ENCODE data around the gene SGTA.

SGTA gene

DNA sequence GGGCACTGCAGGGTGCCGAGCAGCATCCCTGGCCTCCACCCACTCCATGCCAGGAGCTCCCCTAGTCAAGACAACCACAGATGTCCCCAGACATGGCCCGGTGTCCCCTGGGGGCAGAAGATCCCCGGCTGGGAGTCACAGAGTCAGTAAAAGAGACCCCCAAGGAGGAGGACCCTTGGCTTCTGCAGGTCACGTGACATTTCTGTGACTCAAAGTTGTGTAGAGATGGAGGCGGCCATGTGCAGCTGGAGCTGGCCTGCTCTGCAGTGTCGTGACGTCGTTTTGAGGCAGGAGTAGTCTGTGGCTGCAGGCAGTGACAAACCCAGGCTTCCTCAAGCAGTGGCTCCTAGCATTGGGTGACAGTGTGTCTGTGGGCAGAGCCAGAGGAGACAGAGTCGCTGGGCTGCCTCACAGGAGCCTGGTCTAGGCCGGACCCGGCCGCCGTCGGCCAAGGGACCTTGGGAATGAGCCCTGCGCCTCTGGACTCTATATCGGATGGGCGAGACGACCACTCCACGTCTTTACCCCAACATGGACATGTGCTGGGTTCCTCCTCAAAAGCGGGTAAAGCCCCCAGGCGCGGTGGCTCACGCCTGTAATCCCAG lies 54.2 kb downstream of the SGTA start:
- no peak overlapping the region for H3K4me2 ChIP-seq (ENCODE audit: low read depth, low read length, poor library complexity, severe bottlenecking)
- H3K27ac ChIP-seq (ENCODE audit: low read depth, low read length) = no peak overlapping the region

DNA sequence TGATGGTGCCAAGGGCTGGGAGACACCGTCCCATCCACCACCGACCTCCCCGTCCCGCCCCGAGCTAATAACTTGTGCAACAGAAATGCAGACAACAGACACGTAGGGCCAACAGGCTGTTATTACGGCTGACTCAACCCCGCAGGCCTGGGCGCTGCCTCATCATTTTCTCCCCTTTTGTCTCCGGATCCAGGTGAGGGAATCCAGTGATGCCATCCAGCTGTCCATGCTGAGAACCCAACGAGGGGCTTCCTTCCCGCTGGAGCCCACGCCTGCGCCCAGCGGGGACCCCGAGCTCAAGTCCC lies 55.5 kb downstream of the SGTA start:
- no peak overlapping the region for H3K4me3 ChIP-seq (ENCODE audit: insufficient read depth, low read length, poor library complexity, severe bottlenecking)
- TF ChIP-seq EZH2phosphoT487 (conservative IDR thresholded peaks at IDR 0.05; ENCODE audit: low read length) = no peak
- TF ChIP-seq, protein P1, sequence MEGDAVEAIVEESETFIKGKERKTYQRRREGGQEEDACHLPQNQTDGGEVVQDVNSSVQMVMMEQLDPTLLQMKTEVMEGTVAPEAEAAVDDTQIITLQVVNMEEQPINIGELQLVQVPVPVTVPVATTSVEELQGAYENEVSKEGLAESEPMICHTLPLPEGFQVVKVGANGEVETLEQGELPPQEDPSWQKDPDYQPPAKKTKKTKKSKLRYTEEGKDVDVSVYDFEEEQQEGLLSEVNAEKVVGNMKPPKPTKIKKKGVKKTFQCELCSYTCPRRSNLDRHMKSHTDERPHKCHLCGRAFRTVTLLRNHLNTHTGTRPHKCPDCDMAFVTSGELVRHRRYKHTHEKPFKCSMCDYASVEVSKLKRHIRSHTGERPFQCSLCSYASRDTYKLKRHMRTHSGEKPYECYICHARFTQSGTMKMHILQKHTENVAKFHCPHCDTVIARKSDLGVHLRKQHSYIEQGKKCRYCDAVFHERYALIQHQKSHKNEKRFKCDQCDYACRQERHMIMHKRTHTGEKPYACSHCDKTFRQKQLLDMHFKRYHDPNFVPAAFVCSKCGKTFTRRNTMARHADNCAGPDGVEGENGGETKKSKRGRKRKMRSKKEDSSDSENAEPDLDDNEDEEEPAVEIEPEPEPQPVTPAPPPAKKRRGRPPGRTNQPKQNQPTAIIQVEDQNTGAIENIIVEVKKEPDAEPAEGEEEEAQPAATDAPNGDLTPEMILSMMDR (IDR thresholded peaks at IDR 0.05; ENCODE audit: insufficient read depth, low read length, poor library complexity, severe bottlenecking) = no peak
- H3K9me3 ChIP-seq (ENCODE audit: insufficient read depth, low read length) = no peaks in the 10 kb centered on the region
- no peaks in the 10 kb centered on the region for H3K79me2 ChIP-seq (ENCODE audit: insufficient read depth, low read length)
- H3F3A ChIP-seq (ENCODE audit: insufficient read depth) = no peaks in the 10 kb centered on the region
- no peak overlapping the region for H3K27ac ChIP-seq (ENCODE audit: low read depth, low read length)
- no peaks in the 10 kb centered on the region for H4K20me1 ChIP-seq (ENCODE audit: low read depth, low read length)
- no peaks in the 10 kb centered on the region for H3K36me3 ChIP-seq (ENCODE audit: low read length)
- no peak overlapping the region for H3K9ac ChIP-seq (ENCODE audit: low read length)
- no peaks in the 10 kb centered on the region for H3K27me3 ChIP-seq (ENCODE audit: low read length)
- H3K4me2 ChIP-seq (ENCODE audit: low read depth, low read length, poor library complexity, severe bottlenecking) = no peak overlapping the region
- H2AFZ ChIP-seq (ENCODE audit: low read depth, low read length, severe bottlenecking) = no peak overlapping the region
- H3K9me2 ChIP-seq (replicated peaks; ENCODE audit: insufficient read depth, low read length) = no peaks in the 10 kb centered on the region

More for the DNA sequence above, 54.2 kb downstream of the SGTA start:
- no peaks in the 10 kb centered on the region for H3K9me3 ChIP-seq (ENCODE audit: insufficient read depth, low read length)
- TF ChIP-seq, protein P1 (IDR thresholded peaks at IDR 0.05; ENCODE audit: insufficient read depth, low read length, poor library complexity, severe bottlenecking) = no peak
- no peak for TF ChIP-seq EZH2phosphoT487 (conservative IDR thresholded peaks at IDR 0.05; ENCODE audit: low read length)
- no peak overlapping the region for H3K9ac ChIP-seq (ENCODE audit: low read length)
- no peaks in the 10 kb centered on the region for H3K36me3 ChIP-seq (ENCODE audit: low read length)
- H3K4me3 ChIP-seq (ENCODE audit: insufficient read depth, low read length, poor library complexity, severe bottlenecking) = no peak overlapping the region
- no peaks in the 10 kb centered on the region for H3K9me2 ChIP-seq (replicated peaks; ENCODE audit: insufficient read depth, low read length)
- no peaks in the 10 kb centered on the region for H3K27me3 ChIP-seq (ENCODE audit: low read length)
- no peaks in the 10 kb centered on the region for H3K79me2 ChIP-seq (ENCODE audit: insufficient read depth, low read length)
- H4K20me1 ChIP-seq (ENCODE audit: low read depth, low read length) = no peaks in the 10 kb centered on the region
- no peak overlapping the region for H2AFZ ChIP-seq (ENCODE audit: low read depth, low read length, severe bottlenecking)
- H3F3A ChIP-seq (ENCODE audit: insufficient read depth) = no peaks in the 10 kb centered on the region

DNA sequence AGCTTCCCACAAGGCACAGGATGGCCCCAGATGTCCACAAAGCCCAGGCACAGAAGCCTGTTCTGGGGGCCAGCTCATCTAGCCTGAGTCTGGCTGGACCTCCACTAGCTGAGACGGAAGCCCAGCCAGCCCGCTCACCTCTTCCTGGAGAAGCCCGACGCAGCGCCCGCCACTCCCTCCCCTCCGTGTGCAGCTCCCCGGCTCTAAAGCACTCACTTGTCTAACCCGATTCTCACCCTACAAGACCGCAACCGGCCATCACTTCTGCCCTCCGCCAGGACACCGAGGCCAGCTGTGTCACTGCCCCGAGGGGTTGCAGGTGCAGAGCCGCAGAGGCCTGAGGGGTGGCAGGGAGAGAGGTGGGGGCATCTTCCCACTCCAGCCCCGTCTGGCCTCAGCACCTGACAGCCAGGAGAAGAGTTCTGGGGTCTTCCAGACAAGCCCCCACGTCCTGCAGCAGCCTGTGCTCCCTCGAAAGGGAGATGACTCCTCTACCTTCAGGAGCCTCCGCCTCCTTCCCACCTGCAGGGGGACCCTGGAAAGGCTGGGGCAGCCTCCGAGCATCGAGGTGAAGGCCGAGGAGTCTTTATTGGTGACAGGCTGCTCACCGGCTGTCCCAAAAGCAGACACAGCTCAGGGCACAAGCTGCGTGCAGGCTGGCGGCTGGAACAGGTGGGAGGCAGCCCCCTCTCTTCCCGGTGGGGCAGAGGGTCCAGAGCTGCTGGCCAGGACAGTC lies 56.0 kb downstream of the SGTA start:
- Histone ChIP-seq H3K79me2 (ENCODE audit: insufficient read depth, low read length) (no peaks in the 10 kb centered on the region), H3K36me3 (ENCODE audit: low read length) (no peaks in the 10 kb centered on the region), H3F3A (ENCODE audit: insufficient read depth) (no peaks in the 10 kb centered on the region), H3K9ac (ENCODE audit: low read length) (no peak overlapping the region), H3K27ac (ENCODE audit: low read depth, low read length) (no peak overlapping the region), H4K20me1 (ENCODE audit: low read depth, low read length) (no peaks in the 10 kb centered on the region), H2AFZ (ENCODE audit: low read depth, low read length, severe bottlenecking) (no peak overlapping the region), H3K4me2 (ENCODE audit: low read depth, low read length, poor library complexity, severe bottlenecking) (no peak overlapping the region), H3K4me3 (ENCODE audit: insufficient read depth, low read length, poor library complexity, severe bottlenecking) (no peak overlapping the region), H3K9me3 (ENCODE audit: insufficient read depth, low read length) (no peaks in the 10 kb centered on the region), H3K27me3 (ENCODE audit: low read length) (no peaks in the 10 kb centered on the region), H3K9me2 (replicated peaks; ENCODE audit: insufficient read depth, low read length) (no peaks in the 10 kb centered on the region)
- TF ChIP-seq, protein P1 (IDR thresholded peaks at IDR 0.05; ENCODE audit: insufficient read depth, low read length, poor library complexity, severe bottlenecking) = no peak
- no peak for TF ChIP-seq EZH2phosphoT487 (conservative IDR thresholded peaks at IDR 0.05; ENCODE audit: low read length)

All from SU-DHL-6 (cell line).